GM19372 (cell line): Measurements from ENCODE around the gene SLC8B1.

Experiments
- ATAC-seq: cut with Tn5 transposase; IDR thresholded peaks from one replicate; pipeline ENCODE4 v1.9.1; 2021; ENCODE audit warnings: mild to moderate bottlenecking, low read depth, moderate library complexity; ENCODE audit not compliant: unreplicated experiment

Gene SLC8B1

DNA sequence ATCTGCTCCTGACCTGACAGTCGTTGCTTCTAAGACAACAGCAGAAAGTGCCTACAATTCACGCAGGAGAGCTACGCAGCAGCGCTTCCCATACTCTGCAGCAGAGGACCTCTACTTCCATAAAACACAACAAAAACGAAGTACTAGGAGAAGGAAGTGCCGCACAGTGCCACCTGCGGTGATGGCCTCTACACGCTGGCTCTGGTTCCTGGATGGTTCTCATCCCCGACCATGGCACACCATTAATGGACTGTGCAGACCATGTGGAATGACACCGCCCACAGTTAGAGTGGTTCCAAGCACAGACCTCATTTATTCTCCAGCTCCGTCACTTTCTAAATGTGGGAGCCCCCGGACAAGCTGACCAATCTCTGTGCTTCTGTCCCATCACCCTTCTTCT lies 85.4 kb downstream of the SLC8B1 start:
- ATAC-seq: no peak

DNA sequence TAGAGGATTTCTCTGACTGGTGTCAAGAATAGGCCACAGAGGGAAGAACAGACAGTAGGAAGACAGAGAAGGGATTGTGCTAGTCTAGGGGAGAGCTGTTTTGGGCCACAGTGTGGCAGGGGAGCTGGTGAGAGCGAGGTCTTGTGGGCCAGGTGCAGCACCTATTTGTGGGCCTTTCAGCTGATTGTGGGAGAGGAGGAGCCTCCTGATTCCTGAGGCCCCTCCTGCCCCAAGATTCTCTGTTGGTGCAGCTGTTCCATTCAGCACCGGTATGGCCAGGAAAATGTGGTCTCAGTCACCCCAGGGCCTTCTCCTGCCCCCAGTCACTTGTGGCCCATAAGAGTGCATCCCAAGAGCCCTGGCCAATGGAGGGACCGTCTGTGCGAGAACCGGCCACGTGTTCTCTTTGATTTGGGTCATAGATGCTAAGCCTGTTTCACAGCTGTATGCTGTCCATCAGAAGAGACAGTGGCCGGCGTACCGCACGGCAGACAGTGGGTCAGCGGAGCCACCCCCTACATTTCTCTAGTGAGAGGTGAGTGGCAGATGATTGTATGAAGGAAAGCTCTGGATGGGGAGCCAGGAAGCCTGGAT lies 86.0 kb downstream of the SLC8B1 start:
- ATAC-seq: no peak
